ENCODE results near the gene ATP10D.
"Not testable (repeated sequence)": the region's sequence is repeated elsewhere in the genome, so short reads cannot be mapped to it uniquely, and the experiment has no call there.

The ATP10D gene

GRCh38 chr4:47485047-47485692, at the start of gene ATP10D:
Gene ATP10D (plus strand): TSS chr4:47485275. CDS start chr4:47512541, 27,266 bp downstream.
- peak; percentile 61 to 93 (median 86) for DNase-seq

- DNase-seq, result peak in 1 of 3 experiments; percentile 5
Measured at GRCh38 chr4:47442980-47443379, 42.1 kb upstream of the ATP10D start.

GRCh38 chr4:47444031-47444430, 41.0 kb upstream of the ATP10D start:
- no peak for DNase-seq

- DNase-seq, result no peak
Measured at GRCh38 chr4:47451657-47452056, 33.4 kb upstream of the ATP10D start.

GRCh38 chr4:47462799-47463234, 22.3 kb upstream of the ATP10D start:
- no peak for DNase-seq

GRCh38 chr4:47463235-47463956, 21.7 kb upstream of the ATP10D start, which contains the start of gene COMMD8:
Gene COMMD8 (minus strand): TSS chr4:47463702. CDS start chr4:47463651, 51 bp downstream.
- peak; percentile 96 to 99 (median 98) for DNase-seq

DNA sequence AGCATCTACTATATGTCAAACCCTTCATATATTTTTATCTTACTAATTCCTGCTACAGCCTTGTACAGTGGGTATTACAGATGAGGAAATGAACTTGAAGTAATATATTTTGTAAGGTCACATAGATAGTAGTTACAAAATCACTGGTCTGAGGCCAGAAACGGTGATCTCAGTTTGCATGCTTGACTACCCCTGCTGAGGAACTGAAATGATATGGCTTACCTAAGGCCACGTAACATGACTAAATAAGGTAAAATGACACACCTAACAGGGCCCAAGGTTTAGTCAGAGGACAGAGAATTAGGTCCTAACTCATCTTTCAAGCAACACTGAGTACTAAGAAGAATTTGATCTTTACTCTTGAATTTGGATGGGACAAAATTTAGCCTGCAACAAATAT, 20.1 kb upstream of the ATP10D start:
- no peak for DNase-seq

DNA sequence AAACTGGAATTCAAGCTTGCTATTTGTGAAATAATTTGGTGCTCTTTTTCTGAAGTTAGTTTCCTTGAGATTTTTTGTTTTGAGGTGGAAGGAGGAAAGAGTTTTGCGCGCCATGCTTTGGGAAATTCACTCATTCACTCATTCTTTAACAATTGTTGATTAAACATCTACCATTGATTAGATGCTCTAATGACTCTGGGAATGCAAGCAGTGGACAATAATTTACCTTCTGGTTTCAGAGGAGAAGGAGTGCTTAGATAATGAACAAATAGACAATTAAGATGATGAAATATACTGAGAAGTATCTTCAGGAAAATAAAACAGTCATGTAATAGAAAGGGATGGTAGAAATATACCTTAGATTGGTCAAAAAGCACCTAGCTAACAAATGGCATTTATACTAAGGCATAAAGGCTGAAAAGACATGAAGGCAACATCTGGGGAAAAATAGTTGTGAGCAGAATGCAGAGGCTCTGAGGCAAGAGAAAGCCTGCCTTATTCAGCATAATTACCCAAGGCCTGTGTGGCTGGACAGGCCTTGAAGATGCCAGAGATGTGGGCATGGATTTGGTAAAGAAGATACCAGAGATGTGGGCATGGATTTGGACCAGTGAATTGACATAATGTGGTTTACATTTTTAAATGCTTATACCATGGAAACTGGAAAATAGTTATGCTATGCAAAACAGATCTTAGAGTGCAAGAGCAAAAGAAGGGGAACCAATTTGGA, 18.9 kb upstream of the ATP10D start:
- DNase-seq, result no peak

DNA sequence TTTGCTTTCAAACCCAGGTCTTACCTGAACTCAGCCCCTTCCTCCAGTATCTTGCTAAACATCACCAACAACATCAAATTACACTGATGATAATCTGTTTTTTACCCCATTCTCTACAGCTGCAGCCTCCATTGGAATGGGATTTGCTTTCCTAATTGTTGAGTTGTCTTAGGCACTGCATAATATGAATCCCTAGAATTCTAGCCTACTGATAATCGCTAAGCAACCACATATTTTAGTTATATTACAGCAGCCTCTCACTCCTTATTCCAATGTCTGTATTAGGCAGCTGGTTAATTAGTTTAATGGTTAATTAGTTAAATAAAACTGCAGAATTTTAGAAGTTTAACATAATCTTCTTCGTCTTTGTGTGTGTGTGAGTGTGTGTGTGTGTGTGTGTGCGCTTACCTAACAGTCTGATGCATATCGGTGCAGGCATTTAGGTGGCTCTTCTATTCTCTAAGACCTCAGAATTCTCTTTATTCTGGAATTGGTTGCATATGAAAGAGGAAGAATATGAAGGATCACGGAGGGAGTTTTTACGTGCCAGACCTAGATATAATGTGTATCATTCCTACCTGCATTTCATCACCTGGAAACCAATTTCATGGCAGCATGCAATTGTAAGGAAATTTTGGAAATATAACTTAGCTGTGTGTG, 16.2 kb upstream of the ATP10D start:
- no peak for DNase-seq

- DNase-seq, result no peak
Measured at GRCh38 chr4:47469951-47470350, 15.1 kb upstream of the ATP10D start.

DNA sequence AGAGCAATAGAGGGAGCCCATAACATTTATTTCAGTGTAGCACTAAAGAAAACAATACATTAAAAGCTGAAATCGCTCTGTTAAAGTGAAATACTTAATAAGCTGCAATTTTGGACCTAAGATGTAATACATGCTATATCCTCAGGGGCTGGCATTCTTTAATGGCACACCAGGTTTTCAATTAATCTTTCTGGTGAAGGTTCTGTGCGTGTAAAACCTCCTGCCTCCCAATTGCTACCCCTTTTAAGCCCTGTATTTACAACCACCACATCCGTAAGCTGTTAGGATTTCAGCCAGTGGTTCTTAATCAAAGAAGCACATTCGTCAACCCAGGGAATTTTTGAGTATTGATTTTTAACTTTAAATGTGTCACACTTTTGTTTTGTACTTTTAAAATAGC, 14.0 kb upstream of the ATP10D start:
- peak in 1 of 3 experiments; percentile 5 for DNase-seq

DNA sequence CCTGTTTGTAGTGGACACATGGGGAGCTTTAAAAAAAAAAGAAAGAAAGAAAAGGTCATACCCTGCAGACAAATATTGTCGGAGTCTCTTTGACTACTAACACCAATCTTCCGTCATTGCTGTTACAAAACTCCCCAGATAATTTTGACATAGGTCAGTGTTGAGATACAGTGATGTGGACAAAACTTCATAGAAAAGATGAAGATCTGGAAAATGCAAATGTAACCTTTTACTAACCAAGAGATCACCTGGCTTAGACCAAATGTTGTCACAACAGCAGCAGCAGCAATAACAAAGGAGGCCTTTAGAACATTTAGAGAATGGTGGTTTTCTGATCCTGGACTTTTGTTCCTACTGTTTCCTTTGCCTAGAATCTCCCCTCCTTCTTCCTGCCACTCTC, 13.5 kb upstream of the ATP10D start:
- no peak for DNase-seq

GRCh38 chr4:47473141-47473750, 11.8 kb upstream of the ATP10D start:
- no peak for DNase-seq

DNA sequence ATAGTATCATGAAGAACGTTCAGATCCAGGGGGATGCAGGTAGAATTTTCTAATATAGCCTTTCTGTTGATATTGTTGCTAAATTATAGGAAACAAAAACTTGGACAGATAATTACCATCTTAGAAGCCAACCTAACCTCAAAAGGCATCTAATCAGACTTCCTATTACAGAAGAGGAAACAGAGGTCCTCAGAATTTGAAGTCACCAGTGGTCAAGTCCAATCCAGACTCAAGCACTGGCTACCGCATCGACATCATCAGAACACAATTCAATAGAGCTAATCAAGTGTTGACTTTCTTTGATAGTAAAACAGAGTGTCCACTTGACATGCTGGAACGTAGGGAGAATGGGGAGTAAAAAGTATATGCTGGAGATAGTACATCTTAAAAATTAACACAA, 10.3 kb upstream of the ATP10D start:
- peak in 1 of 3 experiments; percentile 47 for DNase-seq

GRCh38 chr4:47475411-47475810, 9.7 kb upstream of the ATP10D start:
- DNase-seq, result peak in 1 of 3 experiments; percentile 65

- DNase-seq, result no peak
Measured at GRCh38 chr4:47478804-47479203, 6.3 kb upstream of the ATP10D start.

- no peak for DNase-seq
Measured at GRCh38 chr4:47482326-47482725, 2.7 kb upstream of the ATP10D start.

DNA sequence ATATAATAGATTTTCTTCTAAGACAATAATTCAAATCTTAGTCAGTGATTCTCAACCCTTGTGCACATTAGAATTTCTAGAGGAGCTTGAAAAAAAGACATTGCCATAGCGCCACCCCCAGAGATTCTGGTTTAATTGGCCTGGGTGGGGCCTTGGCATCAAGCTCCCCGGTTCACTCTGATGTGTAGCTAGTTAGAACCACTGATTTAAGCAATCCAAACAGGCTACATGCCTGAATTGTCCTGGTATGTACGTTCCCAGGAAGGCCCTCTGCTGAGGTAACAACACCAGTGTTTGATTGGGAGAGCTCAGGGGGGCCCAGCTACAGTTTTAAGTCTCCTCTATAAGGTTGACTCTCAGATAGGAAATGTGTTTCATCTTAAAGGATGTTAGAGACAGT, 1.3 kb upstream of the ATP10D start:
- DNase-seq, result no peak

GRCh38 chr4:47484168-47484567, 907 bp upstream of the ATP10D start:
- peak in 1 of 3 experiments; percentile 23 for DNase-seq

DNA sequence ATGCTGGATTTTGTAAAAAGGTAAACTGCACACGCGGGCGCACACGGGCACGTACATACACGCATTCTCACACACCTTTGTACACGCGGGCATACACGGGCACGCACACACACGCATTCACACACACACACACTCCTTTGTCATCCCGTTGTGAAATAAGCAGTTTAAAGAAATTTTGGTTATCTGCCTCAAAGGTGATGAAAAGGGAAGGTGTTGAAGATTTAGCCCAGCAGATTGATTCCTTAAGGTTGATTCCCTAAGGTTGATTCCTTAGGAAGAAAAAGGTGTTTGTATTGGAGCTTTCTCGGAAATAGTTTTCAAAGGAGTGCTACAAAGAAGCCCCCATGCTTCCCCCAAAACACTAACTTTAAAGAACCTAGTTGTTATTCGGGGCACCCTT, 693 bp downstream of the ATP10D start:
- DNase-seq, result no peak

- DNase-seq, result peak in 1 of 3 experiments; percentile 29
Measured at GRCh38 chr4:47486231-47486673, 1.2 kb downstream of the ATP10D start.

DNA sequence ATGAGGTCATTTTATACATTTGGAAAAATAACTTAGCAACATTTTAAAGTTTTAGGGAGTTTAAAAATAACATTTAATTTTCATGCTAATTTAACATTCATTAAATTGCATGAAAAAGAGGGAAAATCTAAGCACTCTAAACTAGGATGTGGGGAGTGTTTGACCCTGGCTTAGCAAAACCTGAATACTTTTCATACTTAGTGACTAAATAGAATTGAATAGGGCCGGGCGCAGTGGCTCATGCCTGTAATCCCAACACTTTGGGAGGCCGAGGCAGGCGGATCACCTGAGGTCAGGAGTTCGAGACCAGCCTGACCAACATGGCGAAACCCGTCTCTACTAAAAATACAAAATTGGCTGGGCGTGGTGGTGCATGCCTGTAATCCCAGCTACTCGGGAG, 1.7 kb downstream of the ATP10D start:
- not testable (repeated sequence) for DNase-seq

GRCh38 chr4:47488706-47489105, 3.6 kb downstream of the ATP10D start:
- no peak for DNase-seq
